SK-N-SH (cell line): ENCODE data around the gene SLC35F6. TPM values are rescaled to one million over a fixed set of nuclear protein-coding genes. Genes with fewer than 3 reads are reported as not detected.
A peak's percentile ranks its signal among the peaks of the same experiment; 100 is the strongest.

Source experiments
- CTCF ChIA-PET: fragments of 300-600, 350-600 bp; formaldehyde crosslinking; extraction: SDS; loops from one replicate; lab custom pipeline; 2021; lab: Yijun Ruan, JAX
- POLR2A ChIA-PET: fragments of 350-600 bp; sonication (Branson Sonifier 250); formaldehyde crosslinking; extraction: SDS; loops from one replicate; lab custom pipeline; 2020; ENCODE audit warnings: antibody characterized with exemption, inconsistent platforms; lab: Yijun Ruan, JAX
- DNase-seq: peaks from one replicate; pipeline ENCODE4 v3.0.0; 2012
- H2AFZ ChIP-seq: fragments of 200-600 bp; sonication (generic); 2 replicates; pipeline ENCODE4 v1.8.1; 2016; ENCODE audit warnings: antibody characterized with exemption, mild to moderate bottlenecking, low read depth
- H3F3A ChIP-seq: fragments of 200-600 bp; sonication (generic); replicated peaks from 2 replicates; pipeline ENCODE3; 2016; ENCODE audit warnings: antibody characterized with exemption, mild to moderate bottlenecking; ENCODE audit not compliant: insufficient read depth
- H3K27ac ChIP-seq, 2 experiments: fragments of 200-500 bp in 1 of 2; fragments of 200-600 bp in 1 of 2; sonication (Bioruptor generic) in 1 of 2; sonication (generic), shearing (Covaris generic) in 1 of 2; 2 replicates each; pipeline versions ENCODE4 v1.5.1 to v1.6.1; 2014 to 2016; ENCODE audit warnings: low read depth in 2 of 2, inconsistent platforms in 1 of 2, low read length in 1 of 2, mild to moderate bottlenecking in 1 of 2, mixed read lengths in 1 of 2
- H3K27me3 ChIP-seq: fragments of 200-600 bp; sonication (generic), shearing (Covaris generic); 2 replicates; pipeline ENCODE4 v1.6.1; 2016; ENCODE audit warnings: mixed run types; ENCODE audit not compliant: insufficient read depth
- H3K36me3 ChIP-seq, 2 experiments: fragments of 200-500 bp in 1 of 2; fragments of 200-600 bp in 1 of 2; sonication (Bioruptor generic) in 1 of 2; sonication (generic) in 1 of 2; replicated peaks in 1 of 2; 2 replicates each; pipeline versions ENCODE3 to v1.5.1; 2014 to 2016; ENCODE audit warnings: low read length in 1 of 2, mild to moderate bottlenecking in 1 of 2; ENCODE audit not compliant: insufficient read depth in 2 of 2, control insufficient read depth in 1 of 2
- H3K4me1 ChIP-seq, 2 experiments: fragments of 200-500 bp in 1 of 2; fragments of 200-600 bp in 1 of 2; sonication (Bioruptor generic) in 1 of 2; sonication (generic), shearing (Covaris generic) in 1 of 2; 2 replicates each; pipeline versions ENCODE4 v1.5.1 to v1.6.1; 2014 to 2016; ENCODE audit warnings: low read depth in 1 of 2, low read length in 1 of 2, mixed run types in 1 of 2; ENCODE audit not compliant: insufficient read depth in 2 of 2, control insufficient read depth in 1 of 2
- H3K4me2 ChIP-seq: fragments of 200-600 bp; sonication (generic), shearing (Covaris generic); 2 replicates; pipeline ENCODE4 v1.6.1; 2017; ENCODE audit warnings: mixed run types
- H3K4me3 ChIP-seq, 2 experiments: fragments of 200-500 bp in 1 of 2; fragments of 200-600 bp in 1 of 2; sonication (Bioruptor generic) in 1 of 2; sonication (generic), shearing (Covaris generic) in 1 of 2; 2 replicates each; pipeline versions ENCODE4 v1.5.1 to v1.8.1; 2014 to 2016; ENCODE audit warnings: low read depth in 2 of 2, inconsistent platforms in 1 of 2, low read length in 1 of 2, mild to moderate bottlenecking in 1 of 2, mixed read lengths in 1 of 2, moderate library complexity in 1 of 2
- H3K79me2 ChIP-seq: fragments of 200-600 bp; sonication (generic); 2 replicates; pipeline ENCODE4 v1.8.1; 2017; ENCODE audit warnings: mild to moderate bottlenecking; ENCODE audit not compliant: insufficient read depth
- H3K9ac ChIP-seq: fragments of 200-600 bp; sonication (generic); 2 replicates; pipeline ENCODE4 v1.6.1; 2017; ENCODE audit warnings: mixed run types
- H3K9me2 ChIP-seq: fragments of 200-600 bp; sonication (generic); 2 replicates; pipeline ENCODE4 v1.6.1; 2017; ENCODE audit warnings: mixed run types
- H3K9me3 ChIP-seq: fragments of 200-600 bp; sonication (generic); 2 replicates; pipeline ENCODE4 v1.6.1; 2017; ENCODE audit warnings: mixed run types, mild to moderate bottlenecking, moderate library complexity
- H4K20me1 ChIP-seq: fragments of 200-600 bp; sonication (generic); 2 replicates; pipeline ENCODE4 v1.6.1; 2017; ENCODE audit warnings: mild to moderate bottlenecking, mixed run types; ENCODE audit not compliant: insufficient read depth
- EZH2phosphoT487 ChIP-seq: fragments of 200-600 bp; sonication (generic); IDR thresholded peaks from 2 replicates; pipeline ENCODE4 v1.6.1; 2017; ENCODE audit warnings: low read depth, mixed run types, mild to moderate bottlenecking, antibody characterized with exemption, moderate library complexity, borderline replicate concordance
- FOXM1 ChIP-seq: IDR thresholded peaks from 2 replicates; pipeline ENCODE4 v1.4.0; 2012; ENCODE audit warnings: low read depth, mild to moderate bottlenecking
- GATA2 ChIP-seq: sonication (generic); formaldehyde crosslinking; IDR thresholded peaks from 2 replicates; pipeline ENCODE4 v1.5.0; 2020; ENCODE audit warnings: mild to moderate bottlenecking, missing genetic modification reagents
- IRF3 ChIP-seq: fragments of 150-350 bp; IDR thresholded peaks from 2 replicates; pipeline ENCODE4 v1.6.1; 2016; ENCODE audit warnings: mild to moderate bottlenecking, low read depth, low read length
- MAX ChIP-seq: IDR thresholded peaks from 2 replicates; pipeline ENCODE4 v1.4.0; 2012; ENCODE audit warnings: low read depth
- MXI1 ChIP-seq: IDR thresholded peaks from 2 replicates; pipeline ENCODE4 v1.6.1; 2012; ENCODE audit warnings: mild to moderate bottlenecking, low read depth, low read length, improper control_type of control experiment
- NRF1 ChIP-seq: IDR thresholded peaks from 2 replicates; pipeline ENCODE4 v1.6.1; 2012; ENCODE audit warnings: low read depth, mild to moderate bottlenecking, low read length
- PBX3 ChIP-seq: IDR thresholded peaks from 2 replicates; pipeline ENCODE4; 2012
- POLR2AphosphoS5 ChIP-seq: IDR thresholded peaks from 2 replicates; pipeline ENCODE4 v1.6.1; 2012; ENCODE audit warnings: low read depth, low read length
- RCOR1 ChIP-seq: fragments of 150-350 bp; IDR thresholded peaks from 2 replicates; pipeline ENCODE4 v1.6.1; 2017; ENCODE audit warnings: antibody characterized with exemption, low read length
- REST ChIP-seq: IDR thresholded peaks from 2 replicates; pipeline ENCODE4 v1.6.1; 2012; ENCODE audit warnings: mild to moderate bottlenecking, low read depth, low read length, moderate library complexity
- RFX5 ChIP-seq: IDR thresholded peaks from 2 replicates; pipeline ENCODE4 v1.6.1; 2012; ENCODE audit warnings: mild to moderate bottlenecking, improper control_type of control experiment, low read length
- RXRA ChIP-seq: IDR thresholded peaks from 2 replicates; pipeline ENCODE4 v1.4.0; 2012; ENCODE audit warnings: low read depth, mild to moderate bottlenecking, borderline replicate concordance
- TAF1 ChIP-seq: IDR thresholded peaks from 2 replicates; pipeline ENCODE4 v1.6.1; 2012; ENCODE audit warnings: low read depth, mild to moderate bottlenecking, low read length, moderate library complexity, borderline replicate concordance
- USF1 ChIP-seq: IDR thresholded peaks from 2 replicates; pipeline ENCODE4 v1.4.0; 2012; ENCODE audit warnings: low read depth, borderline replicate concordance
- WGBS: methylation state at CpG from one replicate; pipeline ENCODE4 v1.1.6; 2017; ENCODE audit warnings: low lambda C conversion rate; 5-methylcytosine and 5-hydroxymethylcytosine counted together
- polyA plus RNA-seq, 3 experiments: library from polyadenylated mRNA; depleted of rRNA; stranded (reverse); fragments of >200 nt; gene quantifications; 2 replicates each; pipeline ENCODE4 v1.2.3, GENCODE V29; 2012

SLC35F6 gene
- polyA plus RNA-seq, 1 of the 3 experiments (the other 2 are of a cell fraction): 16.0 TPM

- Histone ChIP-seq H3K4me1 (peaks cover 0 to 1% of the 10 kb centered on the region in 2 experiments; a peak in 1 of 4 replicates), H3F3A (no peaks in the 10 kb centered on the region), H3K9ac (no peak overlapping the region), H3K79me2 (no peaks in the 10 kb centered on the region), H3K27ac (no peak overlapping the region), H3K4me3 (no peak overlapping the region), H3K9me2 (no peaks in the 10 kb centered on the region), H3K4me2 (no peak overlapping the region), H4K20me1 (no peaks in the 10 kb centered on the region), H3K9me3 (no peaks in the 10 kb centered on the region), H2AFZ (no peak overlapping the region), H3K36me3 (no peaks in the 10 kb centered on the region), H3K27me3 (no peaks in the 10 kb centered on the region)
- TF ChIP-seq RCOR1: no peak
- TF ChIP-seq EZH2phosphoT487: no peak
- TF ChIP-seq IRF3: no peak
- no peak for TF ChIP-seq MXI1
- no peak for TF ChIP-seq PBX3
- no peak for TF ChIP-seq RFX5
- TF ChIP-seq GATA2 (CRISPR knock-in tag): no peak
- no peak for TF ChIP-seq RXRA
- no peak for TF ChIP-seq NRF1
- no peak for TF ChIP-seq USF1
- no peak for TF ChIP-seq MAX
- TF ChIP-seq FOXM1: no peak
- no peak for TF ChIP-seq POLR2AphosphoS5
- TF ChIP-seq TAF1: no peak
- TF ChIP-seq REST: no peak
- peak; percentile 13 for DNase-seq
- 68% methylated on average over 3 of the region's 3 CpGs for WGBS
- ChIA-PET CTCF (interaction anchor here (0.7 to 22.3 kb wide), 40 partner anchors 10 to 625 kb away, joined by 3 to 944 read pairs (median 12); partner anchors contain the start of genes CIB4, KCNK3 and SLC35F6), POLR2A (interaction anchor here (1.3 kb wide), 1 partner anchor 167 kb away, joined by 5 read pairs; no protein-coding TSS in a partner anchor)
Measured at GRCh38 chr2:26744953-26745352, 19.1 kb upstream of the SLC35F6 start.
